NCI-H146 treated with DMSO at 0.1 percent for 48 hours (cell line): Measurements from ENCODE around the gene MYH10.

ENCODE experiments used
- DNase-seq: peaks from one replicate; lab custom pipeline; 2025; ENCODE audit not compliant: unreplicated experiment; lab: John Stamatoyannopoulos, UW

Gene MYH10

GRCh38 chr17:8649157-8650118 is 18.9 kb upstream of the MYH10 start:
- no peak for DNase-seq

DNA sequence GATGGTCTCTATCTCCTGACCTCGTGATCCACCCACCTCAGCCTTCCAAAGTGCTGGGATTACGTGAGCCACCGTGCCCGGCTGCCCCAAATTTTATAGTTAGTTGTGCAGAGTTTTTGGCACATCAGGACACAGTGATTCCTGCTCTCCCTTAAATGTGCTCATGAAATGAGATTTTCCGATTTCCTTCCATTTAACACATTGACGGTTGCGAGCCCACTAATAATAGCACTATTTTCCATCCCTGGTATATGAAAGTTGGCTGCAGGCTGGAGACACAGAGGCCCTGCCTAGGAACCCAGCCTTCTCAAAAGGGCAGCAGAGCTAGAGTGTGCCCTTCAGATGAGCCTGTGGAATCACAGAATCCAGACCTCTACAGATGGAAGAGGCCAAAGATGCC is 17.4 kb upstream of the MYH10 start:
- DNase-seq = no peak

DNA sequence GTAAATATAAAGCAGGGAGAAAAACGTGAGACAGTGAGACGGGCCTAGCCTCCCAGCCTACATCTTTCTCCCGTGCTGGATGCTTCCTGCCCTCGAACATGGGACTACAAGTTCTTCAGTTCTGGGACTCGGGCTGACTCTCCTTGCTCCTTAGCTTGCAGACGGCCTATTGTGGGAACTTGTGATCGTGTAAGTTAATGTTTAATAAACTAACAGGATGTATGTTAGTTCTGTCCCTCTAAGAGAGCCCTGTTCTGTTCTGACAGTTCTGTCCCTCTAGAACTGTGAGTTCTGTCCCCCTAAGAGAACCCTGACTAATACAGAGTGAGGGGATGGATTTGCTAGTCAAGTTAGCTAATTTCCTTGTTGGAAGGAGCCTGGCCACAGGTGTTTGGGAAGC is 16.7 kb upstream of the MYH10 start:
- no peak for DNase-seq

DNA sequence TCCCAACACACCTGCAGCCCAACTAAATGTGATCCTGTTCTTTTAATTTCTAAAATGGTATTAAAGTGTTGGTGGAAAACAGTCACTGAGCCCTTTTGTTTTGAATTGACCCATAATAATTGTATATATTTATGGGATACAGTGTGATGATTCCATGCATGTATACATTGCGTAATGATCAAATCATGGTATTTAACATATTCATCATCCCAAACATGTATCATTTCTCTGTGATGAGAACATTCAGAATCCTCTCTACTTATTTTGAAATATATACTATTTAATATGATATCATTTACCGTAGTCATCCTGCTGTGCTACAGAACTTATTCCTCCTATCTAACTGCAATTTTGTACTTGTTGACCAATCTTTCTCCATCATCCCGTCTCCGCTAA is 14.0 kb upstream of the MYH10 start:
- no peak for DNase-seq

- DNase-seq = no peak
Observed at GRCh38 chr17:8643855-8644506, 13.5 kb upstream of the MYH10 start.

- DNase-seq = no peak
Observed at GRCh38 chr17:8639709-8640108, 9.2 kb upstream of the MYH10 start.

- DNase-seq = no peak
Observed at GRCh38 chr17:8632061-8632460, 1.5 kb upstream of the MYH10 start.

DNA sequence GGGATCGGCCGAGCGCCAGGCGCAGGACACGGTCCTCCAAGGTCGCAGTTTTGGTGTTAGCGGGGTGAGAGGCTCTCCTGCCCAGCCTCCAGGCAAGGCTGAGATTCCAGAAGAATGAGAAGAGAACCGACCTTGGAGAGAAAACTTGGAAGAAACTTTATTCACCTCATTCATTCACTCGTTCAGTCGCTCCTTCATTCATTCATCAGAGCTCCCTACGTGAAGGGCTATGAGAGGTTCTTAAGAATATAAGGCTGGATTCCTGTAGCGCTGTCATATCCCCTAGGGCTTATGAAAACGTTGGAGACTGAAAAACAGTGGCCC is 991 bp upstream of the MYH10 start:
- DNase-seq = no peak

- DNase-seq = peak; percentile 99
Observed at GRCh38 chr17:8630802-8631553, 453 bp upstream of the MYH10 start.

- DNase-seq = no peak
Observed at GRCh38 chr17:8629371-8630226, 926 bp downstream of the MYH10 start.

DNA sequence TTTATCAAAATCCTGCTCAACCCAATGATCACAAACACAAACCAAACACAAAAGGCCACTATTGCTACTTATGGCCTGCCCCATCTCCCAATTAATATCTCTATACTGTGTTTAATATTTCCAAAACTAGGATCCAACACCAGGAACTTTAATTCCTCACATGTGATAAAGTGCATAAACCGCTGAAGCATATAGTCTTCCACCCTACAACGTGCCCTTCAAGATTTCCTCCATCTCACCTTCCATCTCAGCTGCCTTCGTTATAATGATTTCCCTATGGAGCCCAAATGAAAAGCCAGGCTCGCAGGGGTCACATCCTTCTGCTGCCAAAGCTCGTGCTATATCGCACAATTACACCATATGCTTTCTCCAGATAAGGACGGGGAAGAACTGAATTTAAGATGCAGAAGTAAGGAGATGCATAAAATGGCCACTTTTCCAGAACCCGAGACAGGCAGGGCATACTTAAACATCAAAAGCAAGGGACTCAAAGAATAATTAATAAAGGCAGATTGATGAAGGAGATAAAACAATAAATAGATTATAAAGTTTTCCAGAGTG is 1.8 kb downstream of the MYH10 start:
- no peak for DNase-seq

DNA sequence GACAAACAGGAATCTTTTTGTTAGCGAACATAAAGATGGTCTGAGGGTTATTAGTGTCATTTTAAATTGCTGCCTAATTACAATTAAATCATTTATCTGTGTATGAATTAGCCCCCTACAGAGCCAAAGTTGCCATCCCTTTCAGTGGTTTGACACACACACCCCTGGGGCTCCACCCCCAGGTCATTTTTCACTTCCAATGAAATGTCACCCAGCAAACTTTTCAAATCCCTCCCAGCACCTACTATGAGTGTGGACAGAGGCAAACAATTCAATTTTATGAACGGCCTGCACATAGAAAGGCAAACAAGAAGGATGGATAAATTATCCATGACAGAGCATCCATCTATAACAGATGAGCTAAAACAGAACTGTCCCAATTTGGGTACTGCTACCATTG is 2.4 kb downstream of the MYH10 start:
- no peak for DNase-seq

DNA sequence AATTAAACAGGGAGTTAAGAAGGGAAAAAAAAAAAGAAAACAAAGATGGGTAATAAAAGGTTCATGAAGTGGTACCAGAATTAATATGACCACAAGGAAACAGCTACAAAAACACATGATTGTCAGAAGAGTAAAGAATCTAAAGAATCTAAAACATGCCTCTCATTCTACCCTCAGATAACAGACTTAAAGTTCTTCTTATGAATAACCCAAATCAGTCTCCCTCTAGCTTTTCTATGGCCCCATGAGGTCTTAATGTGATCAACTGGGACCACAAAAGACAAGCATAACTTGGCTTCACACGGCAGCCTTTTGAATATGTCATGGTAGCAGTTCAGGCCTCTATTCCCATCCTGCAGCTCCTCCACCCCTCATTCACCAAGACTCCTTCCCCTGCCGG is 6.9 kb downstream of the MYH10 start:
- DNase-seq = no peak

DNA sequence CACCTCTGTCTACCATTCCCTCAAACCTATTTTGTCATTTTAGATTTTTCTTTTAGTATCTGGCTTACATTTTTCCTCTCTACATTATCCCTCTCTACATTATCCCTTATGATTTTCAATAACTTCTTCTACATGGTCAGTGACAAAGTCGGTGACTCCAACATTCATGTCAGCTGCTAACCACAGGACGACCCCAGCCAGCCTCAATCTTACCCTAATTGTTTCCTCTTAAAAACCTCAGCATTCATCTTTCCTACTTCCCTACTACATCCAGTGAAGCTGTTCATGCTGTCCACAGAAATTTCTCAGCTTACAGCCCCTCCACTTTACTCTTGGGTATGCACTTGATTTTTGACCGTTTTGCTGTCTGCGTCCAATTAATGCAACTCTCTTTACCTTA is 8.3 kb downstream of the MYH10 start:
- no peak for DNase-seq

- no peak for DNase-seq
Observed at GRCh38 chr17:8621585-8621984, 8.9 kb downstream of the MYH10 start.

- no peak for DNase-seq
Observed at GRCh38 chr17:8619294-8619693, 11.2 kb downstream of the MYH10 start.

DNA sequence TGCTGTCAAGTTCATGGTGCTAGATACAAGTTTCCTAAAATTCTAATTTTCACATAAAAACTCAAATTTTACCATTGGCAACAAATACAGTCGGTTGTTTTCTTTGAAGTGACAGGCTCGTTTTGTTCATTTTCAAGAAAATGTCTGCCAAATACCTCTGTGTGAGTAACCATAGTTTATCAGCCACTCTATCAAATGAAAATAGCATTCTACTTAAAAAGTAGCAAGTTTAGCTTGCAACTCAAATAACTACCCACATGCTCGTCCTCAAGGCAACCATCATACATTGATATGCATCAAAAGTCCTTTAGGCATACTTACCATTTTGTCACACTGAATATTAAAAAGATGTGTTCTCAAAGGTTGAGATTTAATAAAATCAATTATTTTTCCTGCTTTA is 11.7 kb downstream of the MYH10 start:
- DNase-seq = no peak

DNA sequence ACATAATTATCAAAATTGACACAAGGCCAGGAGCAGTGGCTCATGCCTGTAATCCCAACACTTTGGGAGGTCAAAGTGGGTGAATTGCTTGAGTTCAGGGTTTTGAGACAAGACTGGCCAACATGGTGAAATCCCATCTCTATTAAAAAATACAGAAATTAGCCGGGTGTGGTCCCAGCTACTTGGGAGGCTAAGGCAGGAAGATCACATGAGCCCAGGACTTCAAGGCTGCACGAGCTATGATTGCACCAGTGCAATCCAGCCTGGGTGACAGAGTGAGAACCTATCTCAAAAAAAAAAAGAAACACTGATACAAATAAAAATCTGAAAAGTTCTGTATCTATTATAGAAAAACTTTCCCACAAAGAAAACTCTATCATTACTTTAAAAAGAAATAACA is 15.5 kb downstream of the MYH10 start:
- DNase-seq = no peak

- no peak for DNase-seq
Observed at GRCh38 chr17:8611619-8612298, 18.8 kb downstream of the MYH10 start.

GRCh38 chr17:8611137-8611536 is 19.4 kb downstream of the MYH10 start:
- DNase-seq = no peak
